ENCODE measurements around the gene CIAPIN1.
"Not testable (repeated sequence)": the region's sequence is repeated elsewhere in the genome, so short reads cannot be mapped to it uniquely, and the experiment has no call there.

The CIAPIN1 gene

DNA sequence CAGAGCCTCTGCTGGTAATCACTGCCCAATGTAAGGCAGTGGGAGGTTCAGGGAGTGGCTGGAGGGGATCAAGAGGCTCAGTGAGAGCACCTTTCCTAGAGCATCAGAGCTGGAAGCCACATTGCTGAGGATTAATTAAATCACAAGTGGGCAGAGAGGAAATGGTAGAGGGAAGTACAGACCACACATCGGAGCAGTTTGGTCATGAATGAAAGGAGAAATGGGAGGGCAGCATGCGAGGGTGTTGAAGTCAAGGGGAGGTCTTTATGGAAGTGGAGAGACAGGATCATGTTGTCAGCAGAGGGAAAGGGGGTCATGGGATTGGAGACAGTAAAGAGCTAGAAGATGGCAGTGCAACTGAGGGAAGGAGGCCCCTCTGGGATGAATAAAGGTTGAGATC, 40.3 kb downstream of the CIAPIN1 start:
- DNase-seq (ENCODE audit: low spot score): no peak

DNA sequence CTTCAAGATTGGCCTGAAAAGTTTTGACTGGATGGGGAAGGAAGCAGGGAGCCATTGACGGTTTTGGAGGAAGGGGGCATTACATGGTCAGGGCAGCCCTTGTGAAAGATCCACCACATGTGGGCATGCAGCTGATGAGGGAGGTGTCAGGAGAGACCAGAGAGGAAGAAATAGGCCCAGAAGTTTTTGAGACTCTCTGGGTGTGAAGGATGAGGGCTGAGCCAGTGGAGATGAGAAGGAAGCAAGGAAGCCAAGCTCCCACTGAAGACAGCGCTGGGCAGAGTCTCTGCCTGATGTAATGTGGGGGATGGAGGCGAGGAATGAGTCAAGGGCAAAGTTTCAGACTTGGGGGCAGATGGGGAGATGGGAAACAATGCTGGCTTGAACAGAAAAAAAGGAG, 42.1 kb downstream of the CIAPIN1 start:
- DNase-seq (ENCODE audit: low spot score): no peak

DNA sequence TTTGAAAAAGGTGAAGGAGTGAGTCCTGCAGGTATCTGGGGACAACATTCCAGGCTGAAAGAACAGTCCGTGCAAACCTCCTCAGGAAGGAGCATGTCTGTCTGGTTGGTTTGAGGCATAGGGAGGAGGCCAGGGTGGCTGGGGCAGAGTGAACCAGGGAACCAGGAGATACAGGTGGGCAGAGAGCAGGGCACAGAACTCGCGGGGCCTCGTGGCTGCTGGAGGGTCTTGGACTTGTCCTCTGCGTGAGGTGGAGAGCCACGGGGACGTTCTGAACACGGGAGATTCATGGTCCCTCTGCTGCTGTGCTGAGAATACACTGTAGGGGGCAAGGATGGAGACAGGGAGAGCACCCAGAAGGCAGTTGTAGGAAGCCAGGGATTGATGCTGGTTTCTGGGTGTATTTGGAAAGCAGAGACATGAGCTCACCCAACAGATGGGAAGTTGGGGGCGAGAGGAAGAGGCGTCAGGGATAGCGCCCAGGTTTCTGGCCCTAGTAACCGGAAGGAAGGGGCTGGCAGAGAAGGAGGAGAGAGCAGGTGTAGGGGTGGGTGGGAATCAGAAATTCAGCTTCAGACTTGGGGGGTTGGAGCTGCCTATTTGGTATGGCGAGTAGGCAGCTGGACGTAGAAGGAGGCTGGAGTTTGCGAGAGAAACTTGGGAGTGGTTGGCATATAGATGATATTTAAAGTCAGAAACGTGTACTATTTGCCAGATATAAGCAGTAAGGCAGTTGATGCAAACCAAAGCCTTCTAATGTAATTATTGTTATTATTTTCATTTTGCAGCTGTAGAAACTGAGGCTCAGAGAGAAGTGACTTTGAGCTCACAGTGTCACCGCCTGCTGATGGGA, 43.0 kb downstream of the CIAPIN1 start, which contains the start of gene CCL17:
Gene CCL17 (plus strand): TSS at position 803 of the 853 bp plus-strand sequence. CDS start 9,166 bp downstream, outside the sequence.
- no peak for DNase-seq (ENCODE audit: low spot score)

DNA sequence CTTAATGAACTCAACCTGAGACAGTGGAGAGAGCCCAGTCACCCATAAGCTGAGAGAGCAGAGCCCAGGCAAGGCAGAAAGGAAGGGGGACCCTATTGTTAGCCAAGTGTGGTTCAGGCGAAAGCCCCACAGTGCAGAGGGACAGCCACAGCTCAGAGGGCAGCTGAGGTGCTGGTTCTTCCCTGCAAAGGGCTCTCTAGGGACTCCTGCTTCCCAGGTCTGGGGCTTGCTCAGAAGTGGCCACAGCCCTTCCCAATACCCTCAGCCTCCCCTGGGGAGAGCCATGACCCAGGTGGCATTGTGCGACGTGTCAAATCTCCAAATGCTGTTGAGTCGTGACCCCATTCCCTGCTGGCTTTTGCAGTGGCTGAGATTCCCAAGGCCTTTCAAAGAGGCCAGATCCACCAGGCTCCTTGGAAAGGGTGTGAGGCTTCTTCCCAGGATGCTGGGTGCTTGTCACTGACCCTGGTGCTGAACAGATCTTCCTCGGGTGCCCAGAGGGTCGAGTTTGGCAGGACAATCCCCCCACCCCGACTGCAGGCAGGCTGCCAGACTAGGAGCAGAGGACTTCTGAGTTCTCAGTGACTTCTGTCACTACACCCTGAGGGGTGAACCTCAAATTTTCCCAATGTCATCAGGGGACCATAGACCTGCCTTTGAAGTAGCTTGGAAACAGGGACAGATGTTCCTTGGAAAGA, 45.1 kb downstream of the CIAPIN1 start:
- no peak for DNase-seq (ENCODE audit: low spot score)

DNA sequence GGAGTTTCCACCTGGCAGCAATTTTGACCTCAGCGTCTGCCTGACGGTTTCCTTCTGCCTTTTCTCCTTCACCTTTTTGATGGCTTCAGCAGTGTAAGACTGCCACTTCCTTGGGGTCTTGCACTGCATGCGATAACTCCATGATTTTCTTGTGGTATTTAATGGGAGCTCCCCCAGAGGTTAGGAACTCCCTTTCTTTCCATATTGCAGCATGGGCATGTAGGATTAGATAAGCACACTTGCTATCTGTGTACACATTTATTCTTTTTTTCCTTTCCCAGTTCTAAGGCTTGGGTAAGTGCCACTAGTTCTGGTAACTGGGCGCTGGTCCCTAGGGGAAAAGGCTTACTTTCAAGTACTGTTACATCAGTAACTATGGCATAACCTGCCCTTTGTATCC, 49.7 kb downstream of the CIAPIN1 start:
- DNase-seq (ENCODE audit: low spot score): not testable (repeated sequence)

DNA sequence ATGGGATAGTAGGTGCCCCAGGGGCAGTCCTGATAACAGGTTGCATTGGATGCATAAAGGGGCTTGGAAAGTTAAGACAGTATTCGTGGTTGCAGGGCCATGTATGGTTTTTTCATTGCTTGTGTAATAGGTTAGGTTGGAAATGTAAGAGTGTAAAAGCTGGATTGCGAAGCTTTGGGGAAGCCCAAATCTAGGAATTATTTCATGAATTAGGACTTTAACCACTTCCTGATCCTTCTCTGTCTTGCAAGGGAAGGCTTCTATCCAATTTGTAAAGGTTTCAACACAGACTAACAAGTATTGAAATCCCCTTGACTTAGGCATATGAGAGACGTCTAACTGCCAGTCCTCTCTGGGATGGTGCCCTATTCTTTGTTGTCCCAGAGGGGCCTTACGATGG, 50.4 kb downstream of the CIAPIN1 start:
- no peak for DNase-seq (ENCODE audit: low spot score)

DNA sequence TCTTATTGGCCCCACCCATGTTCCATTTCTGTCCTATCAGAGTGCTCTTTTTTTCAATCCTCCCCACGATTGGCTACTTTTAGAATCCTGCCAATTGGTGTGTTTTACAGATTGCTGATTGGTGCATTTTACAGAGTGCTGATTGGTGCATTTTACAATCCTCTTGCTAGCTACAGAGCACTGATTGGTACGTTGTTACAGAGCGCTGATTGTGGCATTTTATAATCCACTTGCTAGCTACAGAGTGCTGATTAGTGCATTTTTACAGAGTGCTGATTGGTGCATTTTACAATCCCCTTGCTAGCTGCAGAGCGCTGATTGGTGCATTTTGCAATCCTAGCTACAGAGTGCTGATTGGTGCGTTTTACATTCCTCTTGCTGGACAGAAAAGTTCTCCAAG, 52.2 kb downstream of the CIAPIN1 start:
- DNase-seq (ENCODE audit: low spot score): no peak

DNA sequence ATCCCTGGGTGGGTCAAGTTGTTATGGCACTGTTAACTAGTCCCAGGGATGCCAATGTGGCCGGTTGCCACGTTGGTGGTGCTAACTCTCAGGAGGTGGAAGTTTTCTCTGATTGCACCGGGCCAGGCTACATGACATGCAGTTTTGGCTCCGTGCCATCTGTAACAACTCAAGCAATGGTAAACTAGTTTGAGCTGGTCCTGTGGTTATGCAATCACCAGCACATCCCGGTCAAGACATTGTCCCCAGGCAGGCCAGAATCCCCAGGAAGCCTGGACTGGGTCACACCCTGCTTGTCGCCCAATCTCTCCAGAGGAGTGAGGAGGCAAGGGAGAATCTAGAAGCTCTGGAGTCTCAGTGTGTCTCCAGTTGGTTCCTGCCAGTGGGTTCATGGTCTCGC, 52.7 kb downstream of the CIAPIN1 start:
- DNase-seq (ENCODE audit: low spot score): no peak

DNA sequence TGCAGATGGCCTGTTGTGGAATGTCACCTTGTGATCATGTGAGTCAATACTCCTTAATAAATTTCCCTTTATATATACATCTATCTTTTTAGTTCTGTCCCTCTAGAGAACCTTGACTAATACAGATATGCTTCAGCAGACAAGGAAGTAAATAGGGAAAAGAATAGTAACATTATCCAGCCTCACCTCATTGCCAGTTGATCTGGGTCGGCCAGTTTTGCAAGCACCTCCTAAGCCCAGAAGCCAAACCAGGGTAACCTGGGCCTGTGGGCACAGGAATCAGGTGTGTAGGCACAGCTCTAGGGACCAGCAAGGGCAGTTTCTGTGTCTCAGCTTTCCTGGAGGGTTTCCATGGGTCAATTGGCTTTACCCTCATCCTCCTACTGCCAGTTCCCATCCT, 54.5 kb downstream of the CIAPIN1 start:
- no peak for DNase-seq (ENCODE audit: low spot score)

DNA sequence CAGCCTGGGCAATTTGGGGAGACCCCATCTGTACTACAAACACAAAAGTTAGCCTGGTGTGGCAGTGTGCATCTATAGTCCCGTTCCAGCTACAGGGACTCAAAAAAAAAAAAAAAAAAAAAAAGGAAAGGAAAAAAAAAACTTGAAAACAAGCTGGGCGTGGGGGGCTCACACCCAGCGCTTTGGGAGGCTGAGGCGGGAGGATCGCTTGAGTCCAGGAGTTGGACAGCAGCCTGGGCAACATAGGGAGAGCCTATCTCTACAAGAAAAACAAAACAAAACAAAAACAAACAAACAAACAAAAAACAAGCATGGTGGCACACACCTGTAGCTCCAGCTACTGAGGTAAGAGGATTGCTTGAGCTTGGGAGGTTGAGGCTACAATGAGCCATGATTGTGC, 55.5 kb downstream of the CIAPIN1 start:
- DNase-seq (ENCODE audit: low spot score): no peak

DNA sequence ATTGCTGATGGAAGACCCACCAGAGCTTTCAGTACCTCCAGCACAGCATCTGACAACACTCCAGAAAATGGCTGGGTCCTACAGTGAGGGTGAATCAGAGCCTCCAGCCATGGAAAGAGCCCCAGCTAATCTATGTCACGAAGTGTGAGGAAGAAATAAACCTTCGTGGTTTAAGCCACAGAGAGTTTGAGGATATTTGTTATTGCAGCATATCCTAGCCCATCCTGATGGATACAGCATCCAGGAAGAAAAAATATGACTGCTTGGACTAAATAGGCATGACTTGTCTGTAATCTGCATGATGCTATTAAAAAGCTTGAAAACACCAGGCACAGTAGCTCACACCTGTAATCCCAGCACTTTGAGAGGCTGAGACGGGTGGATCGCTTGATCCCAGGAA, 55.9 kb downstream of the CIAPIN1 start:
- DNase-seq (ENCODE audit: low spot score): no peak

DNA sequence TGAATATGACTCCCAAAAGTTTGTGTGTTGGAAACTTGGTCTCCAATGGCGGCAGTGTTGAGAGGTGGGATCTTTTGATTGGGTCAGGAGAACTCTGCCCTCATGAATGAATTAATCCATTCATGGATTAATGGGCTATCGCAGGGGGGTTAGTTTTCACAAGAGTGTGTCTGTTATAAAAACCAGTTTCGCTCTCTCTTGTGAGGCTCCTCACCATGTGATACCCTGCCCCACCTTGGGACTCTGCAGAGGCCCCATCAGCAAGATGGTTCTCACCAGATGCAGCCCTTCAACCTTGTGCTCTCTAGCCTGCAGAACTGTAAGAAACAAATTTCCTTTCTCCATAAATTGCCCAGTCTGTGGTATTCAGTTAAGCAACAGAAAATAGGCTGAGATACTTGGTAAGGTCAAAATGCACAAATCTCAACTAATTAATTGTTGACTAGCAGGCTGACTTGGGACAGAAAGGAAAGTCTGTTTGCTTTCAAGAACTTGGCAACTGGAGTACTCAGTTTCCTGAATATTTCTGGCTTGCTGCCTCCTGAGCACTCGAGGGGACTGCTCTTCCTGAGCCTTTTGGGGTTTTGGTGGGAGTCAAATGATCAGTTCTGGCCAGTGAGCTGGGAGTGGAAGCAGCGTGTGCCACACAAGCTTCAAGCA, 56.4 kb downstream of the CIAPIN1 start:
- no peak for DNase-seq (ENCODE audit: low spot score)

DNA sequence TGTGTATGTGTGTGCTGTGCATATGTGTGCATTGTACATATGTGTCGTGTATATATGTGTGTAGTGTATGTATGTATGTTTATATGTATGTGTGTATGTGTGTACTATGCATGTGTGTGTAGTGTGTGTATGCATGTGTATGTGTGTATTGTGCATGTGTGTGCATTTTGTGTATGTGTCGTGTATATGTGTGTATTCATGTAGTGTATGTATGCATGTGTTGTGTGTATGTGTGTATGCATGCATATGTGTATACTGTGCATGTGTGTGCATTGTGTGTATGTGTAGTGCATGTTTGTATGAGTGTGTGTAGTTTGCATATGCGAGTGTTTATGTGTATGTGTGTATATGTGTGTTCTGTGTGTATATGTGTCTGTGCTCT, 58.1 kb downstream of the CIAPIN1 start:
- no peak for DNase-seq (ENCODE audit: low spot score)

DNA sequence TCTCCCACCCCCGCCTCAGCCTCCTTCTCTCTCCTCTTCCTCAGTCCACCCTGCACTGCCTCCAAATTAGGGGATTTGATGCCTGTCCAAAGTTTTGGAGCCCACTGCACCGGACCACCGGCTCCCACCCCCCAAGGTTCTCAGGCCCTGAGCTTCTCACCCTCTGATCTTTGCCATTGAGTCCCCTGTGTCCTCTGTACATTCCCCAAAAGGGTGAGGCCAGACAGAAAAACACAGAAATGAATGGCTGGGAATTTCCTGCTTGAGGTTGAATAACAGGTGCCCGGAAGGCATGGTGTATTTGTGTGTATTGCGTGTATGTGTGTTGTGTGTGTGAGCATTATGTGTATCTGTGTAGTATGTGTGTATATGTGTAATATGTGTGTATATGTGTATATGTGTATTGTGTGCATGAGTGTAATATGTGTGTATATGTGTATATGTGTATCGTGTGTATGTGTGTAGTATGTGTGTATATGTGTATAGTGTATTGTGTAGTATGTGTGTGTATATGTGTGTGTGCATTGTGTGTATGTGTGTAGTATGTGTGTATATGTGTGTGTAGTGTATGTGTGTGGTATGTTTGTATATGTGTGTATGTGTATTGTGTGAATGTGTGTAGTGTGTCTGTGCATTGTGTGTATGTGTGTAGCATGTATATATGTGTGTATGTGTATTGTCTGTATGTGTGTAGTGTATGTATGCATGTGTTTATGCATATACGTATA, 58.7 kb downstream of the CIAPIN1 start:
- no peak for DNase-seq (ENCODE audit: low spot score)

DNA sequence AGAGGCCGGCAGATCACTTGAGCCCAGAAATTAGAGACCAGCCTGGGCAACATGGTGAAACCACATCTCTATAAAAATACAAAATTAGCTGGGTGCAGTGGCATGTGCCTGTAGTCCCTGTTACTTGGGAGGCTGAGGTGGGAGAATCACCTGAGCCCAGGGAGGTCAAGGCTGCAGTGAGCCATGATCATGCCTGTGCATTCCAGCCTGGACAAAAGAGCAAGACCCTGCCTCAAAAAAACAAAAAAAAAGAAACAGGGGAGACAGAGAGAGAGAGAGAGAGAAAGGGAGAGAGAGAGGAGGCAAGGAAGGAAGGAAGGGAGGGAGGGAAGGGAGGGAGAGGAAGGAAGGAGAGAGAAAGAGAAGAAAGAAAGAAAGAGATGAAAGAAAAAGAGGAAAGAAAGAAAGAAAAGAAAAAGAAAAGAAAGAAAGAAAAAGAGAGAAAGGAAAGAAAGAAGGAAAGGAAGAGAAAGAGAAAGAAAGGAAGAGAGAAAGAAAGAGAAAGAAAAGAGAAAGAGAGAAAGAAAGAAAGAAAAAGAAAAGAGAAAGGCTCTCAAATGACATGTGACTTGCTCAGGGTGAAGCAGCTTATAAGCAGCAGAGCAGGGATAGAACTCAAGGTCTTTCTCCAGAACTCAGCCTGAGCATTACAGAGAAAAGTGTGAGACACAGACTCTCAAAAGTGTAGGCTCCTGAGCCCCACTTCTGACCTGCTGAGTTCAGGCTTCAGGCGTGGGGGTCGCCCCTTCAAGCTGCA, 59.4 kb downstream of the CIAPIN1 start:
- no peak for DNase-seq (ENCODE audit: low spot score)

DNA sequence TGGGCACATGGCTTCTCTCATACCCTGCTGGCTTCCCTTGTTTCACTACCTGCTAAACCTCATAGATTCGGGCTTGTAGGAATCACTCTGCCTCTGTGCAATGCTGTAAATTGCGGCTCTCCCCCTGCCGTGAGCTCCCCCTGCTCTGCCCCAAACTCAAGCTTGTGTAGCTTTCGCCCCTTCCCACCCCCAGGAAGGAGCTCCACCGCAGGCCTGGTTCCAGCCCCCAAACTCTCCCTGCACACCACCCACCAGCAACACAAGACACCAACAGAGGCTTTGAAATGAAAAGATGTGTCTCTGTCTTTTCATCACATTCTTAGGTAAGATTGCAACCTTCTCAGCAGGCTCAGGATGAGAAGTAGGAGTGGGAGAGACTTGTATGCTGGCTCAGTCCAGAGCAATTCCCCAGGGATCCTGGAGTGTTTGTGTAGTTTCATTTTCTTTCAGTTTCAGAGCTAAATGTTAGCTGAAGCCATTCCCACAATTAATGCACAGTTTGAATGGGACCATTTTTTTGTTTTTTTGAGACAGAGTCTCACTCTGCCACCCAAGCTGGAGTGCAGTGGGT, 60.7 kb downstream of the CIAPIN1 start:
- no peak for DNase-seq (ENCODE audit: low spot score)

DNA sequence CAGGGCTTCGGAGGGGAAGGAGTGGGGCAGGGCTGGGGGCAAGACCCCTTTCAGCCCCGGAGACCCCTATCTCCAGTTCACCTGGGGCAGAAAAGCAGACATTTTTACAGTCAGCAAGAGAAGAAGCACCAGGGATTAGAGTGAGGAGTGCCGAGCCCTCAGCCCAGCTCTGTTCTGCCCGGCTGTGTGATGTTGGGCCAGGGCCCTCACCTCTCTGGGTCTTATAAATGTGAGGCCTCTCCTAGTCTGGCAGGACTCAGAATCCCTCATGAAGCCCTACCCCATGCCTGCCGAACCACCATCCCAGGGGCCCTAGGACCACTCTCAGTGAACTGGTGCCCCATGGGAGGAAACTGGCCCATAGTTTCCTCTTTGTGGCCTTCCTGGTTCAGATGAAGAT, 62.1 kb downstream of the CIAPIN1 start:
- DNase-seq (ENCODE audit: low spot score): no peak

DNA sequence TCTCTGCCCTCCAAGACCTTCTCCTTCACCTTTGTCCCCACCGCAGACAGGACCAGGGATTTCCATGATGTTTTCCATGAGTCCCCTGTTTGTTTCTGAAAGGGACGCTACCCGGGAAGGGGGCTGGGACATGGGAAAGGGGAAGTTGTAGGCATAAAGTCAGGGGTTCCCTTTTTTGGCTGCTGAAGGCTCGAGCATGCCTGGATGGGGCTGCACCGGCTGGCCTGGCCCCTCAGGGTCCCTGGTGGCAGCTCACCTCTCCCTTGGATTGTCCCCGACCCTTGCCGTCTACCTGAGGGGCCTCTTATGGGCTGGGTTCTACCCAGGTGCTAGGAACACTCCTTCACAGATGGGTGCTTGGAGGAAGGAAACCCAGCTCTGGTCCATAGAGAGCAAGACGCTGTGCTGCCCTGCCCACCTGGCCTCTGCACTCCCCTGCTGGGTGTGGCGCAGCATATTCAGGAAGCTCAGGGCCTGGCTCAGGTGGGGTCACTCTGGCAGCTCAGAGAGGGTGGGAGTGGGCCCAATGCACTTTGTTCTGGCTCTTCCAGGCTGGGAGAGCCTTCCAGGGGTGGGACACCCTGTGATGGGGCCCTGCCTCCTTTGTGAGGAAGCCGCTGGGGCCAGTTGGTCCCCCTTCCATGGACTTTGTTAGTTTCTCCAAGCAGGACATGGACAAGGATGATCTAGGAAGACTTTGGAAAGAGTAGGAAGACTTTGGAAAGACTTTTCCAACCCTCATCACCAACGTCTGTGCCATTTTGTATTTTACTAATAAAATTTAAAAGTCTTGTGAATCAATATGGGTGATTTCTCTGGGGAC, 62.7 kb downstream of the CIAPIN1 start:
- DNase-seq (ENCODE audit: low spot score): no peak

DNA sequence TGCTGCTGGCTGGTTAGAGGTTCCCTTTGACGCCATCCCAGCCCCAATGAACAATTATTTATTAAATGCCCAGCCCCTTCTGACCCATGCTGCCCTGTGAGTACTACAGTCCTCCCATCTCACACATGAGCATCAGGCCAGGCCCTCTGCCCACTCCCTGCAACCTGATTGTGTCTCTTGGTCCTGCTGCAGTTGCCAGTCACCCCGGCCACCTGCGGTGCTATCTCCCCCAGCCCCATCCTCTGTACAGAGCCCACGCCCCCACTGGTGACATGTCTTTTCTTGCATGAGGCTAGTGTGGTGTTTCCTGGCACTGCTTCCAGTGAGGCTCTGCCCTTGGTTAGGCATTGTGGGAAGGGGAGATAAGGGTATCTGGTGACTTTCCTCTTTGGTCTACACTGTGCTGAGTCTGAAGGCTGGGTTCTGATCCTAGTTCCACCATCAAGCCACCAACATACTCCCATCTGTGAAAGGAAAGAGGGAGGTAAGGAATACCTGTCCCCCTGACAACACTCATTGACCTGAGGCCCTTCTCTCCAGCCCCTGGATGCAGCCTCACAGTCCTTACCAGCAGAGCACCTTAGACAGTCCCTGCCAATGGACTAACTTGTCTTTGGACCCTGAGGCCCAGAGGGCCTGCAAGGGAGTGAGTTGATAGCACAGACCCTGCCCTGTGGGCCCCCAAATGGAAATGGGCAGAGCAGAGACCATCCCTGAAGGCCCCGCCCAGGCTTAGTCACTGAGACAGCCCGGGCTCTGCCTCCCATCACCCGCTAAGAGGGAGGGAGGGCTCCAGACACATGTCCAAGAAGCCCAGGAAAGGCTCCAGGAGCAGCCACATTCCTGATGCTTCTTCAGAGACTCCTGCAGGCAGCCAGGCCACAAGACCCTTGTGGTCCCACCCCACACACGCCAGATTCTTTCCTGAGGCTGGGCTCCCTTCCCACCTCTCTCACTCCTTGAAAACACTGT, 63.6 kb downstream of the CIAPIN1 start:
- DNase-seq (ENCODE audit: low spot score): no peak
